SK-N-SH (cell line): Measurements from ENCODE around the gene RAD1. TPM values are rescaled to one million over a fixed set of nuclear protein-coding genes. Genes with fewer than 3 reads are reported as not detected.

ENCODE experiments used
- CTCF ChIA-PET: fragments of 300-600, 350-600 bp; formaldehyde crosslinking; extraction: SDS; loops from one replicate; lab custom pipeline; 2021; lab: Yijun Ruan, JAX
- POLR2A ChIA-PET: fragments of 350-600 bp; sonication (Branson Sonifier 250); formaldehyde crosslinking; extraction: SDS; loops from one replicate; lab custom pipeline; 2020; ENCODE audit warnings: antibody characterized with exemption, inconsistent platforms; lab: Yijun Ruan, JAX
- DNase-seq: peaks from one replicate; pipeline ENCODE4 v3.0.0; 2012
- H2AFZ ChIP-seq: fragments of 200-600 bp; sonication (generic); 2 replicates; pipeline ENCODE4 v1.8.1; 2016; ENCODE audit warnings: antibody characterized with exemption, mild to moderate bottlenecking, low read depth
- H3F3A ChIP-seq: fragments of 200-600 bp; sonication (generic); replicated peaks from 2 replicates; pipeline ENCODE3; 2016; ENCODE audit warnings: antibody characterized with exemption, mild to moderate bottlenecking; ENCODE audit not compliant: insufficient read depth
- H3K27ac ChIP-seq, 2 experiments: fragments of 200-500 bp in 1 of 2; fragments of 200-600 bp in 1 of 2; sonication (Bioruptor generic) in 1 of 2; sonication (generic), shearing (Covaris generic) in 1 of 2; 2 replicates each; pipeline versions ENCODE4 v1.5.1 to v1.6.1; 2014 to 2016; ENCODE audit warnings: low read depth in 2 of 2, inconsistent platforms in 1 of 2, low read length in 1 of 2, mild to moderate bottlenecking in 1 of 2, mixed read lengths in 1 of 2
- H3K27me3 ChIP-seq: fragments of 200-600 bp; sonication (generic), shearing (Covaris generic); 2 replicates; pipeline ENCODE4 v1.6.1; 2016; ENCODE audit warnings: mixed run types; ENCODE audit not compliant: insufficient read depth
- H3K36me3 ChIP-seq, 2 experiments: fragments of 200-500 bp in 1 of 2; fragments of 200-600 bp in 1 of 2; sonication (Bioruptor generic) in 1 of 2; sonication (generic) in 1 of 2; replicated peaks in 1 of 2; 2 replicates each; pipeline versions ENCODE3 to v1.5.1; 2014 to 2016; ENCODE audit warnings: low read length in 1 of 2, mild to moderate bottlenecking in 1 of 2; ENCODE audit not compliant: insufficient read depth in 2 of 2, control insufficient read depth in 1 of 2
- H3K4me1 ChIP-seq, 2 experiments: fragments of 200-500 bp in 1 of 2; fragments of 200-600 bp in 1 of 2; sonication (Bioruptor generic) in 1 of 2; sonication (generic), shearing (Covaris generic) in 1 of 2; 2 replicates each; pipeline versions ENCODE4 v1.5.1 to v1.6.1; 2014 to 2016; ENCODE audit warnings: low read depth in 1 of 2, low read length in 1 of 2, mixed run types in 1 of 2; ENCODE audit not compliant: insufficient read depth in 2 of 2, control insufficient read depth in 1 of 2
- H3K4me2 ChIP-seq: fragments of 200-600 bp; sonication (generic), shearing (Covaris generic); 2 replicates; pipeline ENCODE4 v1.6.1; 2017; ENCODE audit warnings: mixed run types
- H3K4me3 ChIP-seq, 2 experiments: fragments of 200-500 bp in 1 of 2; fragments of 200-600 bp in 1 of 2; sonication (Bioruptor generic) in 1 of 2; sonication (generic), shearing (Covaris generic) in 1 of 2; 2 replicates each; pipeline versions ENCODE4 v1.5.1 to v1.8.1; 2014 to 2016; ENCODE audit warnings: low read depth in 2 of 2, inconsistent platforms in 1 of 2, low read length in 1 of 2, mild to moderate bottlenecking in 1 of 2, mixed read lengths in 1 of 2, moderate library complexity in 1 of 2
- H3K79me2 ChIP-seq: fragments of 200-600 bp; sonication (generic); 2 replicates; pipeline ENCODE4 v1.8.1; 2017; ENCODE audit warnings: mild to moderate bottlenecking; ENCODE audit not compliant: insufficient read depth
- H3K9ac ChIP-seq: fragments of 200-600 bp; sonication (generic); 2 replicates; pipeline ENCODE4 v1.6.1; 2017; ENCODE audit warnings: mixed run types
- H3K9me2 ChIP-seq: fragments of 200-600 bp; sonication (generic); 2 replicates; pipeline ENCODE4 v1.6.1; 2017; ENCODE audit warnings: mixed run types
- H3K9me3 ChIP-seq: fragments of 200-600 bp; sonication (generic); 2 replicates; pipeline ENCODE4 v1.6.1; 2017; ENCODE audit warnings: mixed run types, mild to moderate bottlenecking, moderate library complexity
- H4K20me1 ChIP-seq: fragments of 200-600 bp; sonication (generic); 2 replicates; pipeline ENCODE4 v1.6.1; 2017; ENCODE audit warnings: mild to moderate bottlenecking, mixed run types; ENCODE audit not compliant: insufficient read depth
- CHD2 ChIP-seq: fragments of 150-350 bp; IDR thresholded peaks from 2 replicates; pipeline ENCODE4 v1.6.1; 2018; ENCODE audit warnings: low read length; ENCODE audit not compliant: partially characterized antibody
- FOSL2 ChIP-seq: IDR thresholded peaks from 2 replicates; pipeline ENCODE4 v1.4.0; 2012; ENCODE audit warnings: low read depth, mild to moderate bottlenecking, moderate library complexity, borderline replicate concordance
- GABPA ChIP-seq: IDR thresholded peaks from 2 replicates; pipeline ENCODE4 v1.4.0; 2012; ENCODE audit warnings: low read depth, mild to moderate bottlenecking
- MEF2A ChIP-seq: IDR thresholded peaks from 2 replicates; pipeline ENCODE4 v1.4.0; 2012; ENCODE audit warnings: low read depth, borderline replicate concordance
- POLR2AphosphoS5 ChIP-seq: IDR thresholded peaks from 2 replicates; pipeline ENCODE4 v1.6.1; 2012; ENCODE audit warnings: low read depth, low read length
- SIN3A ChIP-seq: IDR thresholded peaks from 2 replicates; pipeline ENCODE4 v1.6.1; 2012; ENCODE audit warnings: low read depth, mild to moderate bottlenecking, low read length, moderate library complexity, borderline replicate concordance
- TAF1 ChIP-seq: IDR thresholded peaks from 2 replicates; pipeline ENCODE4 v1.6.1; 2012; ENCODE audit warnings: low read depth, mild to moderate bottlenecking, low read length, moderate library complexity, borderline replicate concordance
- TCF12 ChIP-seq: IDR thresholded peaks from 2 replicates; pipeline ENCODE4 v1.4.0; 2012
- WGBS: methylation state at CpG from one replicate; pipeline ENCODE4 v1.1.6; 2017; ENCODE audit warnings: low lambda C conversion rate; 5-methylcytosine and 5-hydroxymethylcytosine counted together
- polyA plus RNA-seq, 3 experiments: library from polyadenylated mRNA; depleted of rRNA; stranded (reverse); fragments of >200 nt; gene quantifications; 2 replicates each; pipeline ENCODE4 v1.2.3, GENCODE V29; 2012
- TF ChIP-seq, protein P1 (sequence below): IDR thresholded peaks from 2 replicates; pipeline ENCODE4; 2012
- TF ChIP-seq, protein P2 (sequence below): fragments of 150-350 bp; IDR thresholded peaks from 2 replicates; pipeline ENCODE4 v1.6.1; 2016; ENCODE audit warnings: mild to moderate bottlenecking, low read depth, low read length
- TF ChIP-seq, protein P3 (sequence below): IDR thresholded peaks from 2 replicates; pipeline ENCODE4 v1.4.0; 2012; ENCODE audit warnings: low read depth
- TF ChIP-seq, protein P4 (sequence below): IDR thresholded peaks from 2 replicates; pipeline ENCODE4 v1.4.0; 2012; ENCODE audit warnings: low read depth, borderline replicate concordance

The RAD1 gene
- polyA plus RNA-seq, 1 of the 3 experiments (the other 2 are of a cell fraction): 21.2 TPM

DNA sequence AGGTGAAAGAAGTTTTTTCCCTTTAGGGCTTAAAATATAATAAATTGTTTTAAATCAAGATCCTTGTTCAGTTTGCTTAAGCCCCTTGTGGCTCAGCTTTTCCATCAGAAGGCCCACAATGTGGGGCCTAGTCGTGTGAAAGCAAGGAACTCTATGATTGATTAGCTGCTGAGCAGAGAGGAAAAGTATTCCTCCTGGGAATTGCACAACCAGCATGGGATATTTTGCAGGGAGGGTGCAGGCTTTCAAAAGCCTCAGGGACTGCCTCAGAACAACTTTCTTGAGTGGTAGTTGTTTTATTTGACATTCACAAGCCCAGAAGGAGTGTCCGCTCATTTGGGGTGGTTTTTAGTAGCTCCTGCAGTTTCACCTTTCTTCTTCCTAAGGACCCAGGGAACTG is 56.5 kb downstream of the RAD1 start:
- Histone ChIP-seq H3K9ac (no peak overlapping the region), H3K9me2 (no peaks in the 10 kb centered on the region), H3K36me3 (no peaks in the 10 kb centered on the region), H3K4me1 (peaks cover 0 to 4% of the 10 kb centered on the region in 2 experiments; a peak in 1 of 4 replicates), H3K4me2 (no peak overlapping the region), H4K20me1 (no peaks in the 10 kb centered on the region), H2AFZ (no peak overlapping the region), H3F3A (peaks cover 3% of the 10 kb centered on the region), H3K27me3 (no peaks in the 10 kb centered on the region), H3K9me3 (no peaks in the 10 kb centered on the region), H3K27ac (no peak overlapping the region), H3K4me3 (no peak overlapping the region), H3K79me2 (no peaks in the 10 kb centered on the region)
- 17% methylated on average over 2 of the region's 2 CpGs for WGBS
- no peak for DNase-seq
- CTCF ChIA-PET: interaction anchor here (1.5 kb wide), 1 partner anchor 8 kb away, joined by 3 read pairs; no protein-coding TSS in a partner anchor
- TF ChIP-seq, protein P1, sequence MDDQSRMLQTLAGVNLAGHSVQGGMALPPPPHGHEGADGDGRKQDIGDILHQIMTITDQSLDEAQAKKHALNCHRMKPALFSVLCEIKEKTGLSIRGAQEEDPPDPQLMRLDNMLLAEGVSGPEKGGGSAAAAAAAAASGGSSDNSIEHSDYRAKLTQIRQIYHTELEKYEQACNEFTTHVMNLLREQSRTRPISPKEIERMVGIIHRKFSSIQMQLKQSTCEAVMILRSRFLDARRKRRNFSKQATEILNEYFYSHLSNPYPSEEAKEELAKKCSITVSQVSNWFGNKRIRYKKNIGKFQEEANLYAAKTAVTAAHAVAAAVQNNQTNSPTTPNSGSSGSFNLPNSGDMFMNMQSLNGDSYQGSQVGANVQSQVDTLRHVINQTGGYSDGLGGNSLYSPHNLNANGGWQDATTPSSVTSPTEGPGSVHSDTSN: no peak
- TF ChIP-seq GABPA (no peak), POLR2AphosphoS5 (no peak), FOSL2 (no peak), TAF1 (no peak), SIN3A (no peak), TCF12 (no peak)
- POLR2A ChIA-PET: no interaction called here

DNA sequence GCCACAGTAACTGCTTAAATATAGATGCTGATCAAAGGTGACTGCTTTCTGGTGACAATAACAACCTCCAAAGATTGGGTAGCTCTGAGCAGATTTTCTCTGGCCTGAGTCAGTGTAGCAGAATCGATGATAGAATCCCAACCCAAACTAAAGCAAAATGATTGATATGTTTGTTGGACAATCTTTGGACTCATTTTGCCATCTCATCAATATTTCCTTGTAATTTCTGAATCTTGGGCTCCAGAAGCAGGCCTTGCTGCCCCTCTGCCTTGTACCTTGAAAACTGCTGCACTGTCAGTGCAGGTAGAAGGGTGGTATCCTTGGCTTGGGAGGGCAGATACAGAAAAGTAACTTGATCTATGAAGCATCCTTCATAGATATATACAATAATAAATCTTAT is 57.4 kb downstream of the RAD1 start:
- no peak for DNase-seq
- Histone ChIP-seq H4K20me1 (no peaks in the 10 kb centered on the region), H3K79me2 (no peaks in the 10 kb centered on the region), H3K4me2 (no peak overlapping the region), H3K4me3 (no peak overlapping the region), H3K9me2 (no peaks in the 10 kb centered on the region), H2AFZ (no peak overlapping the region), H3K9ac (no peak overlapping the region), H3K36me3 (no peaks in the 10 kb centered on the region), H3K9me3 (no peaks in the 10 kb centered on the region), H3K27me3 (no peaks in the 10 kb centered on the region), H3F3A (peaks cover 3% of the 10 kb centered on the region), H3K4me1 (peaks cover 0 to 4% of the 10 kb centered on the region in 2 experiments; a peak in 1 of 4 replicates), H3K27ac (no peak overlapping the region)
- WGBS: 33% methylated on average over 1 of the region's 1 CpG
- ChIA-PET CTCF (interaction anchor here (1.5 kb wide), 1 partner anchor 9 kb away, joined by 3 read pairs; no protein-coding TSS in a partner anchor), POLR2A (no interaction called here)
- TF ChIP-seq, protein P2, sequence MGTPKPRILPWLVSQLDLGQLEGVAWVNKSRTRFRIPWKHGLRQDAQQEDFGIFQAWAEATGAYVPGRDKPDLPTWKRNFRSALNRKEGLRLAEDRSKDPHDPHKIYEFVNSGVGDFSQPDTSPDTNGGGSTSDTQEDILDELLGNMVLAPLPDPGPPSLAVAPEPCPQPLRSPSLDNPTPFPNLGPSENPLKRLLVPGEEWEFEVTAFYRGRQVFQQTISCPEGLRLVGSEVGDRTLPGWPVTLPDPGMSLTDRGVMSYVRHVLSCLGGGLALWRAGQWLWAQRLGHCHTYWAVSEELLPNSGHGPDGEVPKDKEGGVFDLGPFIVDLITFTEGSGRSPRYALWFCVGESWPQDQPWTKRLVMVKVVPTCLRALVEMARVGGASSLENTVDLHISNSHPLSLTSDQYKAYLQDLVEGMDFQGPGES: no peak
- TF ChIP-seq, protein P3, sequence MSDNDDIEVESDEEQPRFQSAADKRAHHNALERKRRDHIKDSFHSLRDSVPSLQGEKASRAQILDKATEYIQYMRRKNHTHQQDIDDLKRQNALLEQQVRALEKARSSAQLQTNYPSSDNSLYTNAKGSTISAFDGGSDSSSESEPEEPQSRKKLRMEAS: no peak
- TF ChIP-seq CHD2 (no peak), GABPA (no peak), MEF2A (no peak)
- TF ChIP-seq, protein P4, sequence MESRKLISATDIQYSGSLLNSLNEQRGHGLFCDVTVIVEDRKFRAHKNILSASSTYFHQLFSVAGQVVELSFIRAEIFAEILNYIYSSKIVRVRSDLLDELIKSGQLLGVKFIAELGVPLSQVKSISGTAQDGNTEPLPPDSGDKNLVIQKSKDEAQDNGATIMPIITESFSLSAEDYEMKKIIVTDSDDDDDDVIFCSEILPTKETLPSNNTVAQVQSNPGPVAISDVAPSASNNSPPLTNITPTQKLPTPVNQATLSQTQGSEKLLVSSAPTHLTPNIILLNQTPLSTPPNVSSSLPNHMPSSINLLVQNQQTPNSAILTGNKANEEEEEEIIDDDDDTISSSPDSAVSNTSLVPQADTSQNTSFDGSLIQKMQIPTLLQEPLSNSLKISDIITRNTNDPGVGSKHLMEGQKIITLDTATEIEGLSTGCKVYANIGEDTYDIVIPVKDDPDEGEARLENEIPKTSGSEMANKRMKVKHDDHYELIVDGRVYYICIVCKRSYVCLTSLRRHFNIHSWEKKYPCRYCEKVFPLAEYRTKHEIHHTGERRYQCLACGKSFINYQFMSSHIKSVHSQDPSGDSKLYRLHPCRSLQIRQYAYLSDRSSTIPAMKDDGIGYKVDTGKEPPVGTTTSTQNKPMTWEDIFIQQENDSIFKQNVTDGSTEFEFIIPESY: no peak
